T follicular helper cell (primary cell): ENCODE data around the gene C5orf46.

Experiments
- DNase-seq: peaks from one replicate; pipeline ENCODE4 v3.0.0-alpha.2; 2020; ENCODE audit warnings: low read depth

Gene C5orf46

DNA sequence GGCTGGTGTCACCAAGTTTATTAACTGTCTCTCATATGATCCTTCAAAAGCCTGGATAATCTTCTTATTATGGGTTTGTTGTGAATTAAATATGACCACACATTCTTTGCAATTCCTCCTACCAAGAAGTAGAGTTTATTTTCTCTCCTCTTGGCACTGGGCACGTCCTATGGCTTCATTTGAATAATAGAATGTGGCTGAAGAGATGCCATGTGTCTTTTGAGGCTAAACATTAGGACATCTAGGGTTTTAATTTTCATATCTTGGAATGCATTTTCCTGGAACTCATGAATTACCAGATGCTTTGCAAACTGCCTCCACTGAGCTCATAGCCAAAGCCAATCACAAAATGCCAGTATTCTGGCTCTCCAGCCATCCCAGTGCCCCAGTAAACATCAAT lies 47.8 kb downstream of the C5orf46 start:
- no peak for DNase-seq

- DNase-seq: peak; percentile 0
Measured at GRCh38 chr5:147857302-147858129, 48.8 kb downstream of the C5orf46 start.

DNA sequence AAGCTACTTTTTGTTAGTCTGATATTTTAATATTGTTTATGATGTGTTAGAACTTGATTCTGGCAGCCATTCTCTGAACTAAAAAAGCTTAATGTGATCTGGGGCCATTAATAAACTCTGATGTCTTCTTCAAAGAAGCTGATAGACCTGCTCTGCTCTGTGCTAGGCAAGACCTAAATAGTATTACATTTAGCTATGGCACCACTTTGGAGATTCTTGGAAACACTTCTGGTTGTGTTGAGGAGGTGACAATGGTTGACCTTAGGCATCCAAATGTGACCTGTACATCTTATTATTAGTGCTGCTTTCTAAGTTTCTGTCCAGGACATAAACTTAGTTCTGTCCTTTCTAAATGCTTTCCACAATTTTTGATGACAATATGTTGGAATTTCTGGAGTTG lies 49.5 kb downstream of the C5orf46 start:
- no peak for DNase-seq

GRCh38 chr5:147855774-147856069 lies 50.6 kb downstream of the C5orf46 start:
- no peak for DNase-seq

- no peak for DNase-seq
Measured at GRCh38 chr5:147854894-147855773, 51.2 kb downstream of the C5orf46 start.

DNA sequence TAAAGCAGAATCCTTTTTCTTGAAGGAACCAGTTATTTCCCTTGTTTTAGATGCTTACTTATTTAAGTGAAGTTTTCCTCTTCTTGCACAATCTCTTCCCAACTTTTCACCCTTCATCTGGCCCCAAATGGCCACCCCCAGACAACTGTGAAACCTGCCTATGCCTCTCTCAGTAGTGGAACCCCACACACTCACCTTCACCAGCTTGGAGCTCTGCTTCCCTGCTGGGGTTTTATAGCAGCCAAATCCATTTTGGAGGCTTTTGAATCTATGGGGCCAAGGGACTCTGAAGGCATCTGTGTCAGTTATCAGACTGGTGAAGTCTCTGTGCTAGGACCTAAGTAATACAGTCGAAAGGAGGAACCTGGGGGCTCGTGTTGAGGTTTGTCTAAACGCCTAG lies 52.0 kb downstream of the C5orf46 start:
- no peak for DNase-seq

DNA sequence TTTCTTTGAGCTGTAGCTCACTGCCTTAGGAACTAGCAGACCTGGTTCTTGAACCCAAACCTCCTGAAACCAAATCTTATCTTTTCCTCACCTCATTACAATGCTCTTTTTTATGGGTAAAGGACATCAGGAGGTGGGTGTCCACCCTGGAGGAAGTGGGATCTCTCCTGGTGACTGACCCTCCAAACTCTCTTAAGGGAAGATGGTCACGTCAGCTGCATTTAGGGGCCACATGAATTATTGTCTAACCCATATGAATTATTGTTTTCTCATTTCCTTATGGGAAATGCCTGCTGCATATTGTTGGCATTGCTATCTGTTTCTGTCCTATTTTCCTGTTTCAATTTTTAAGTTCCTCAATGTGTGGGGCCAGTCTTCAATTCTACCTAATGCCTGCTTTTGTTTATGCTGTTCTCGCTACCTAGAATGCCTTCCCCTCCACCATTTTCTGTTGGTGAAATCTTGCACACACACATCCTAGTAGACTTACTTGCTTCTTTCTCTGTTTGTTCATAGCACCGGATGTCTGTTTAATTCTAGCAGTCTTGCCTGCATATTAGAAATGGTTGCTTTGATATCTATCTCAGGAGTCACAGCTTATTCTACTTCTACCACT lies 52.9 kb downstream of the C5orf46 start:
- DNase-seq: no peak

GRCh38 chr5:147852365-147852764 lies 54.0 kb downstream of the C5orf46 start:
- no peak for DNase-seq

DNA sequence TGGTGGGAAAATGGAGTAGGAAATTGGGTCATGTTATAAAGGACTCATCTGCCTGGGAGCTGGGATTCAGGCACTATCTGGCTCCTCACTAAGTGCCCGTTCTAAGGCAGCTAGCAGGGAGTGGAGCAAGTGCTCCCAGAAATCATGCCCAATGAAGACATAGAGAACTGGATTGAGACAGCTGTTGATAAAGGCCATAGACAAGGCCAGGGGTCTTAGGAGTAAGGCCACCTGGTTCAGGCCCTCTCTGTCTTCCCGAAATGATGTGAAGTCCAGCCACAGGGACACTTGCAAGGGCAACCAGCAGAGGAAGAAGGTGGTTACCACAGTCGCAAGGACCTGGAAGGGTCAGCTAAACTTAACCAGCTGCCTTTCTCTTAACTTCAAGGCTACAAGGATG lies 54.8 kb downstream of the C5orf46 start:
- DNase-seq: no peak

GRCh38 chr5:147849226-147849625 lies 57.1 kb downstream of the C5orf46 start:
- no peak for DNase-seq

DNA sequence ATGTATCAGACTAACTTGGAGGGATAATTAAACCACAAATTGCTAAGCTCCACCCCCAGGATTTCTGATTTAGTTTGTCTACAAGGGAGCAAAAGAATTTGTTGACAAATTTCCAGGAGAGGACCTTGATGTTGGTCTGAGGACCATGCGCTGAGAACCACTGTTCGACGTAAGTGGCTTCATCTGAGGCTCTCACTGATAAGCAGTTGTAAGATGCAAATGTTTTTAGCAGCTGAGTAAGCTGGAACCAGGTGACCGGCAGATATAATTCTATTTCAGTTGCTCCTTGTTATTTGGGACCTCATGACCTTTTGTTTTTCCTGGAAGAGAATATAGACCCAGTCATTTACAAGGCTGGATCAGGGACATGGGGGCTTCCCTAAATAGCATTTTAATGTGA lies 60.7 kb downstream of the C5orf46 start:
- DNase-seq: no peak

- DNase-seq: no peak
Measured at GRCh38 chr5:147844846-147845245, 61.5 kb downstream of the C5orf46 start.

DNA sequence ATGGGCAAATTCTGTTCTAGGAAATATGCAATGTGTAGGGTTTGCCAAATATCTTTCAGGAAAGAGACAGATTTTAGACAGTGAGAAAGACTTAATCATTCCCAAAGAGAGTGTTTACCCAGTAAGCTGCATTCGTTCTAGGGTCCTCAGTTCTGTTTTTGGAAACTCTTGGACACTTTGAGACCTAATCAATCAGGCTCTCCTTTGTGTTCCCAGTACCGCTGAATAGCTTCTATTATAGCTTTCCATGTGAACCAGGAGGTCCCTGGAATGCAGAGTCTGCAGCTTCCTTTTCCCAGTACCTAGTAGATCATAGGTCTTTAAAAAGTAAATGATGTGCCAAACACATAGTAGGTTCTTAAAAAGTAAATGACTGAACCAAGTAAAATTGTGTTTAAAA lies 63.5 kb downstream of the C5orf46 start:
- DNase-seq: no peak
